Fibroblast of lung (primary cell): ENCODE data around the gene CCDC190. TPM values are rescaled to one million over a fixed set of nuclear protein-coding genes. Genes with fewer than 3 reads are reported as not detected.

Experiments used
- DNase-seq, 2 donors: peaks; one replicate each; pipeline versions ENCODE4 v3.0.0 to v3.0.0-alpha.2; 2010; ENCODE audit warnings: low read depth in 2 of 2
- H2AFZ ChIP-seq: 2 replicates; pipeline ENCODE4 v1.5.1; 2012; ENCODE audit warnings: low read length, control low read depth, inconsistent platforms
- H3K27ac ChIP-seq: 2 replicates; pipeline ENCODE4 v1.5.1; 2011; ENCODE audit warnings: low read length, control low read depth; ENCODE audit not compliant: insufficient read depth
- H3K27me3 ChIP-seq: 2 replicates; pipeline ENCODE4 v1.5.1; 2011; ENCODE audit warnings: mild to moderate bottlenecking, low read length; ENCODE audit not compliant: control insufficient read depth, insufficient read depth
- H3K36me3 ChIP-seq: 2 replicates; pipeline ENCODE4 v1.5.1; 2011; ENCODE audit warnings: low read length; ENCODE audit not compliant: control insufficient read depth, insufficient read depth
- H3K4me1 ChIP-seq: 2 replicates; pipeline ENCODE4 v1.5.1; 2011; ENCODE audit warnings: low read length; ENCODE audit not compliant: control insufficient read depth, insufficient read depth; ENCODE audit errors: extremely low read depth
- H3K4me2 ChIP-seq: 2 replicates; pipeline ENCODE4 v1.5.1; 2011; ENCODE audit warnings: low read length, control low read depth; ENCODE audit not compliant: insufficient read depth; ENCODE audit errors: extremely low read depth
- H3K4me3 ChIP-seq, 4 experiments: fragments of 200-600 bp in 1 of 4; sonication (generic) in 1 of 4; replicated peaks in 1 of 4; 2 replicates each; pipeline ENCODE4 v1.5.1; 2011 to 2016; ENCODE audit warnings: low read length in 4 of 4, low read depth in 3 of 4, mild to moderate bottlenecking in 3 of 4, control low read depth in 2 of 4, inconsistent platforms in 1 of 4, mixed read lengths in 1 of 4; ENCODE audit not compliant: insufficient read depth in 1 of 4; ENCODE audit errors: control extremely low read depth in 1 of 4
- H3K79me2 ChIP-seq: 2 replicates; pipeline ENCODE4 v1.5.1; 2012; ENCODE audit warnings: mild to moderate bottlenecking, low read length, inconsistent platforms; ENCODE audit not compliant: control insufficient read depth, insufficient read depth
- H3K9ac ChIP-seq: 2 replicates; pipeline ENCODE4 v1.5.1; 2011; ENCODE audit warnings: mild to moderate bottlenecking, low read length, control low read depth; ENCODE audit not compliant: insufficient read depth
- H3K9me3 ChIP-seq: 2 replicates; pipeline ENCODE4 v1.5.1; 2012; ENCODE audit warnings: low read depth, low read length; ENCODE audit not compliant: control insufficient read depth, insufficient read depth
- H4K20me1 ChIP-seq: 2 replicates; pipeline ENCODE4 v1.5.1; 2011; ENCODE audit warnings: low read length; ENCODE audit not compliant: control insufficient read depth, insufficient read depth; ENCODE audit errors: extremely low read depth
- EZH2 ChIP-seq: IDR thresholded peaks from 2 replicates; pipeline ENCODE4 v1.5.1; 2012; ENCODE audit warnings: low read length, control low read depth, mild to moderate bottlenecking; ENCODE audit errors: missing control alignments
- polyA plus RNA-seq, 2 donors: library from polyadenylated mRNA; depleted of rRNA in 1 of 2; stranded (reverse) in 1 of 2; unstranded in 1 of 2; fragments of >200 nt; gene quantifications; 2 replicates each; pipeline ENCODE4 v1.2.1, GENCODE V29; 2011 to 2012; ENCODE audit warnings: missing spikeins in 1 of 2
- total RNA-seq: library from RNA; depleted of rRNA; stranded (reverse); fragments of >200 nt; gene quantifications from 2 replicates; pipeline ENCODE4 v1.2.1, GENCODE V29; 2014
- TF ChIP-seq, protein P1 (sequence below), 2 donors: IDR thresholded peaks in 1 of 2; conservative IDR thresholded peaks in 1 of 2; 1 replicate in 1 of 2; 2 replicates in 1 of 2; pipeline ENCODE4 v1.5.1; 2011 to 2012; ENCODE audit warnings: low read length in 2 of 2, control low read depth in 1 of 2, inconsistent platforms in 1 of 2, low read depth in 1 of 2, mild to moderate bottlenecking in 1 of 2

Gene CCDC190
- total and polyA plus RNA-seq, 2 donors (not counting 1 experiment from before 2014, with no cell fraction given), result 0.36 TPM; not detected in 1

DNA sequence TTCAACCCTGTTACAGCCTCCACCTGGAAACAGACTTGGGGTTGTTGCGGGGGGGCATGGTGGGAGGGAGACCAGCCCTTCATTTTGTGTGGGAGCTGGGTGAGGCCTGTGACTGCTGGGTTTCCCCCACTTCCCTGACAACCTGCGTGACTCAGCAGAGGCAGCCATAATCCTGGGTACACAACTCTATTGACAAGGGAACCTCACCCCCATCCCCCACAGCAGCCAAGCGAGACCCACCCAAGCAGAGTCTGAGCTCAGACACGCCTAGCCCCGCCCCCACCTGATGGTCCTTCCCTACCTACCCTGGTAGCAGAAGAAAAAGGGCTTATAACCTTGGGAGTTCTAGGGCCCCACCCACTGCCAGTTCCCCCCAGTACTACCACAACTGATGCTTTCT, 8.0 kb upstream of the CCDC190 start:
- H3K36me3 ChIP-seq, result no peaks in the 10 kb centered on the region
- no peak overlapping the region for H3K27ac ChIP-seq
- no peaks in the 10 kb centered on the region for H3K27me3 ChIP-seq
- TF ChIP-seq, protein P1, sequence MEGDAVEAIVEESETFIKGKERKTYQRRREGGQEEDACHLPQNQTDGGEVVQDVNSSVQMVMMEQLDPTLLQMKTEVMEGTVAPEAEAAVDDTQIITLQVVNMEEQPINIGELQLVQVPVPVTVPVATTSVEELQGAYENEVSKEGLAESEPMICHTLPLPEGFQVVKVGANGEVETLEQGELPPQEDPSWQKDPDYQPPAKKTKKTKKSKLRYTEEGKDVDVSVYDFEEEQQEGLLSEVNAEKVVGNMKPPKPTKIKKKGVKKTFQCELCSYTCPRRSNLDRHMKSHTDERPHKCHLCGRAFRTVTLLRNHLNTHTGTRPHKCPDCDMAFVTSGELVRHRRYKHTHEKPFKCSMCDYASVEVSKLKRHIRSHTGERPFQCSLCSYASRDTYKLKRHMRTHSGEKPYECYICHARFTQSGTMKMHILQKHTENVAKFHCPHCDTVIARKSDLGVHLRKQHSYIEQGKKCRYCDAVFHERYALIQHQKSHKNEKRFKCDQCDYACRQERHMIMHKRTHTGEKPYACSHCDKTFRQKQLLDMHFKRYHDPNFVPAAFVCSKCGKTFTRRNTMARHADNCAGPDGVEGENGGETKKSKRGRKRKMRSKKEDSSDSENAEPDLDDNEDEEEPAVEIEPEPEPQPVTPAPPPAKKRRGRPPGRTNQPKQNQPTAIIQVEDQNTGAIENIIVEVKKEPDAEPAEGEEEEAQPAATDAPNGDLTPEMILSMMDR (conservative IDR thresholded peaks at IDR 0.05 in 1 of 2, IDR thresholded peaks at IDR 0.05 in 1 of 2; ENCODE audit: low read depth in 1 of 2, low read length in 2 of 2), result no peak
- TF ChIP-seq EZH2, result no peak
- H3K79me2 ChIP-seq, result no peaks in the 10 kb centered on the region
- no peak overlapping the region for H3K4me2 ChIP-seq
- no peak overlapping the region for H3K9ac ChIP-seq
- H3K4me3 ChIP-seq, result no peak overlapping the region
- no peak for DNase-seq
- H2AFZ ChIP-seq, result no peak overlapping the region
- no peaks in the 10 kb centered on the region for H3K4me1 ChIP-seq
- no peaks in the 10 kb centered on the region for H4K20me1 ChIP-seq
- no peaks in the 10 kb centered on the region for H3K9me3 ChIP-seq

DNA sequence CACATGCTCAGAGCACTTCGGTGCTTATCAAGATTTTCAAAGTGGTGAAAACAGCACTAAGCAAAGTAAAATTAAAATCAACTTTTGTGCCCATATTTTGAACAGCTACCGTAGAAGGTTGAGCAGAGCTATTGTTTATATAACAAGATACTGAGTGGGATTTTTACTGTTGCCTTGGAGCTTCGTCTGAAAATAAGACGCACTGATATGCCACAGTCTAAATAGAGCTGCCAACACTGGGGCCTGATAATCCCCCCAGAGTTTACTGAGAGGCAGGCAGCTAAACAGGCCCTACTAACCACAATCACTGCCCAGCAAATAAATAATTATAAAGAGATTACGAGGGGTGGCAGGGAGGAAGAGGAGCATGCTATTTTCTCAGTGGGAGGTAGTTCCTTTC, 650 bp upstream of the CCDC190 start:
- no peaks in the 10 kb centered on the region for H3K27me3 ChIP-seq
- no peak for DNase-seq
- no peak overlapping the region for H3K4me2 ChIP-seq
- peaks cover 5% of the 10 kb centered on the region for H3K4me1 ChIP-seq
- no peak overlapping the region for H2AFZ ChIP-seq
- H3K36me3 ChIP-seq, result no peaks in the 10 kb centered on the region
- H3K4me3 ChIP-seq, result no peak overlapping the region
- H3K9ac ChIP-seq, result no peak overlapping the region
- H3K79me2 ChIP-seq, result no peaks in the 10 kb centered on the region
- no peaks in the 10 kb centered on the region for H3K9me3 ChIP-seq
- TF ChIP-seq EZH2, result no peak
- TF ChIP-seq, protein P1 (conservative IDR thresholded peaks at IDR 0.05 in 1 of 2, IDR thresholded peaks at IDR 0.05 in 1 of 2; ENCODE audit: low read depth in 1 of 2, low read length in 2 of 2), result no peak
- H3K27ac ChIP-seq, result no peak overlapping the region
- H4K20me1 ChIP-seq, result no peaks in the 10 kb centered on the region

DNA sequence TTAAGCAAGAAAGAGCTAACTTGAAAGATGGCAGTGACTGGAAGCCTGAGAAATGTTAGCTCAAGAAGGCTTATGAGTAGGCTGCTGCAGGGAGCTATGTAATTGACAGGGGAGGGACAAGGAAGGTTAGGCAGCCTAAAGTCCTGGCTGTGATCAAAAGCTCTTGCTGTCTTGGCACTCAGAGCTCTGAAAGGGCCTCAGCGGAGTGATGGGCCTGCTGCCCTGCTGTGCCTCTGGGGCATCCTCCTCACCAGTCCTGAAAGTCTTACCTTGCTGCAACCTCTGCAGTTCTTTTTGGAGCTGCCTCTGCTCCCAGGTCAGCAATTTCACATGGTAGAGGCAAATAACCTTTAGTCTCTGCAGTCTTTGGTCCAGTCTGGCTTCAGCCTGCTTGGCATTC, 1.8 kb downstream of the CCDC190 start:
- H3K79me2 ChIP-seq, result no peaks in the 10 kb centered on the region
- no peak overlapping the region for H2AFZ ChIP-seq
- no peak overlapping the region for H3K27ac ChIP-seq
- H3K9me3 ChIP-seq, result no peaks in the 10 kb centered on the region
- peaks cover 13% of the 10 kb centered on the region for H3K4me1 ChIP-seq
- no peak overlapping the region for H3K9ac ChIP-seq
- no peak overlapping the region for H3K4me2 ChIP-seq
- no peaks in the 10 kb centered on the region for H4K20me1 ChIP-seq
- H3K36me3 ChIP-seq, result no peaks in the 10 kb centered on the region
- no peak overlapping the region for H3K4me3 ChIP-seq
- no peaks in the 10 kb centered on the region for H3K27me3 ChIP-seq
- TF ChIP-seq, protein P1 (conservative IDR thresholded peaks at IDR 0.05 in 1 of 2, IDR thresholded peaks at IDR 0.05 in 1 of 2; ENCODE audit: low read depth in 1 of 2, low read length in 2 of 2), result no peak
- no peak for TF ChIP-seq EZH2
- no peak for DNase-seq
